Measurements from ENCODE around the gene PARD6G.

DNA sequence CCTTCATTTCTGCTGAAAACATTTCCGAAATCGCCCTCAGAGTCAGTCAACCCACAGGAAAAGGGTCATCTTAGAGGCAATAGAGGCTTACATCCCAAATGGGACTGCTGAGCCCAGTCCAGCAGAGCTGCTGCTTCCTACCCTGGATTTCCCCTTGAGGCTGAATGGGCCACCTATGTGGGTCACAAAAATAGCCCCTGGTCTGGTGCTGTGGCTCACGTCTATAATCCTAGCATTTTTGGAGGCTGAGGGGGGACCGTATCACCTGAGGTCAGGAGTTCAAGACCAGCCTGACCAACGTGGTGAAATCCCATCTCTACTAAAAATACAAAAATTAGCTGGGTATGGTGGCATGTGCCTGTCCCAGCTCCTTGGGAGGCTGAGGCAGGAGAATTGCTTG lies 88.9 kb downstream of the PARD6G start:
- TF ChIP-seq, protein P1, sequence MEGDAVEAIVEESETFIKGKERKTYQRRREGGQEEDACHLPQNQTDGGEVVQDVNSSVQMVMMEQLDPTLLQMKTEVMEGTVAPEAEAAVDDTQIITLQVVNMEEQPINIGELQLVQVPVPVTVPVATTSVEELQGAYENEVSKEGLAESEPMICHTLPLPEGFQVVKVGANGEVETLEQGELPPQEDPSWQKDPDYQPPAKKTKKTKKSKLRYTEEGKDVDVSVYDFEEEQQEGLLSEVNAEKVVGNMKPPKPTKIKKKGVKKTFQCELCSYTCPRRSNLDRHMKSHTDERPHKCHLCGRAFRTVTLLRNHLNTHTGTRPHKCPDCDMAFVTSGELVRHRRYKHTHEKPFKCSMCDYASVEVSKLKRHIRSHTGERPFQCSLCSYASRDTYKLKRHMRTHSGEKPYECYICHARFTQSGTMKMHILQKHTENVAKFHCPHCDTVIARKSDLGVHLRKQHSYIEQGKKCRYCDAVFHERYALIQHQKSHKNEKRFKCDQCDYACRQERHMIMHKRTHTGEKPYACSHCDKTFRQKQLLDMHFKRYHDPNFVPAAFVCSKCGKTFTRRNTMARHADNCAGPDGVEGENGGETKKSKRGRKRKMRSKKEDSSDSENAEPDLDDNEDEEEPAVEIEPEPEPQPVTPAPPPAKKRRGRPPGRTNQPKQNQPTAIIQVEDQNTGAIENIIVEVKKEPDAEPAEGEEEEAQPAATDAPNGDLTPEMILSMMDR (IDR thresholded peaks at IDR 0.05) = no peak
- TF ChIP-seq POLR2AphosphoS5 (IDR thresholded peaks at IDR 0.05) = no peak
- no peak for TF ChIP-seq EP300 (IDR thresholded peaks at IDR 0.05)

All from upper lobe of left lung (tissue), 4 donors.